GM12872 (cell line): Measurements from ENCODE around the gene FAM171A2.

Experiments
- CTCF ChIP-seq: IDR thresholded peaks from 3 replicates; pipeline ENCODE4 v1.5.1; 2011; ENCODE audit warnings: low read depth, mild to moderate bottlenecking, low read length, moderate library complexity; ENCODE audit not compliant: insufficient read depth

Gene FAM171A2

GRCh38 chr17:44308865-44309264 is 54.8 kb downstream of the FAM171A2 start:
- no peak for TF ChIP-seq CTCF

GRCh38 chr17:44308320-44308818 is 55.3 kb downstream of the FAM171A2 start, which contains the start of gene RUNDC3A:
Gene RUNDC3A, plus strand, starts transcription at chr17:44308601. Its CDS starts 232 bp downstream, at chr17:44308833.
- TF ChIP-seq CTCF = no peak

- no peak for TF ChIP-seq CTCF
Observed at GRCh38 chr17:44307387-44308186, 56.1 kb downstream of the FAM171A2 start.

GRCh38 chr17:44304651-44305050 is 59.0 kb downstream of the FAM171A2 start:
- no peak for TF ChIP-seq CTCF
